ENCODE data around the gene EZH1. TPM values are rescaled to one million over a fixed set of nuclear protein-coding genes. Genes with fewer than 3 reads are reported as not detected.

The EZH1 gene
- total RNA-seq, 4 donors from 2014 or later: 13.4 to 49.2 (median 22.0) TPM

DNA sequence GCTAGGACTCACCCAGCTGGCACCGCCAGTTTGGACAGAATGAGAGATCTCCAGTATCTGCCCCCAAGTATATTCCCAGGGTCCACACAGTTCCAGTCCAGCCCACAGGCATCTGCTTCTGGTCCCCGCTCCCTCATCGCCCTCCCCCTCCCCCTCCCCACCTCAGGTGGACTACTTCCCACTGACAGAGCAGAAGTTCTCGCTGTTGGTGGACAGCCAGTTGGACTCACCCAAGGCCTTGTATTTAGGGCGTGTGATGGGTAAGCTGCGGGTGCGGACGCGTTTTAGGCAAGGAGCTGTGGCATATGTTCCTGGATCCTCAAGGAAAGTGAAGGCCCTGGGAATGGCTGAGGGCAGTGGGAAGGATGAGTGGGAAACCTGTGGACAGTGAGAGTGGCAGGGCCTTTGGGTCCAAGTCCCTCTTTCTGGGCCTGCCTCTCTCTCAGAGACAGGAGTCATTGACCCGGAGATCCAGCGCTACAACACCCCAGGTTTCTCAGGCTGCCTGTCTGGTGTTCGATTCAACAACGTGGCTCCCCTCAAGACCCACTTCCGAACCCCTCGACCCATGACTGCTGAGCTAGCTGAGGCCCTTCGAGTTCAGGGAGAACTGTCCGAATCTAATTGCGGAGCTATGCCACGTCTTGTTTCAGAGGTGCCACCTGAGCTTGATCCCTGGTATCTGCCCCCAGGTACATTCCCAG, 47.6 kb downstream of the EZH1 start:
- intact Hi-C loops (cut with DNase I): no loop called here
- Histone ChIP-seq H3K36me3 (peaks cover 7 to 90% (median 14%) of the 10 kb centered on the region in 3 donors), H3K27ac (no peak overlapping the region), H3K4me3 (no peak overlapping the region), H3K27me3 (no peaks in the 10 kb centered on the region), H3K9me3 (no peaks in the 10 kb centered on the region), H3K4me1 (peaks cover 0 to 12% (median 0%) of the 10 kb centered on the region in 3 donors)
- 87 to 88% methylated on average over 12 to 19 of the region's 19 CpGs for WGBS, 2 donors
- no peak for DNase-seq
- TF ChIP-seq POLR2A (IDR thresholded peaks at IDR 0.05) (no peak), CTCF (IDR thresholded peaks at IDR 0.05) (no peak)

DNA sequence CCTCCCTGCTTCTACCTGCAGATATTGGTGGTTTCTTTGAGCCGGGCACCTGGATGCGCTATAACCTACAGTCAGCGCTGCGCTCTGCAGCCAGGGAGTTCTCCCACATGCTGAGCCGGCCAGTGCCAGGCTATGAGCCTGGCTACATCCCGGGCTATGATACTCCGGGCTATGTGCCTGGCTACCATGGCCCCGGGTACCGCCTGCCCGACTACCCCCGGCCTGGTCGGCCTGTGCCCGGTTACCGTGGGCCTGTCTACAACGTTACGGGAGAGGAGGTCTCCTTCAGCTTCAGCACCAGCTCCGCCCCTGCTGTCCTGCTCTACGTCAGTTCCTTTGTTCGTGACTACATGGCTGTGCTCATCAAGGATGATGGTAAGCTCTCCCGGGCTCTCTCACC, 49.3 kb downstream of the EZH1 start:
- no peaks in the 10 kb centered on the region for H3K9me3 ChIP-seq
- intact Hi-C loops (cut with DNase I): no loop called here
- no peak overlapping the region for H3K4me3 ChIP-seq
- no peak for DNase-seq
- WGBS, 2 donors: 92 to 97% methylated on average over 6 to 10 of the region's 20 CpGs
- no peaks in the 10 kb centered on the region for H3K27me3 ChIP-seq
- peaks cover 0 to 12% (median 0%) of the 10 kb centered on the region in 3 donors for H3K4me1 ChIP-seq
- H3K27ac ChIP-seq: no peak overlapping the region
- TF ChIP-seq POLR2A (IDR thresholded peaks at IDR 0.05) (no peak), CTCF (IDR thresholded peaks at IDR 0.05) (no peak)
- H3K36me3 ChIP-seq: peaks cover 0 to 84% (median 0%) of the 10 kb centered on the region in 3 donors

DNA sequence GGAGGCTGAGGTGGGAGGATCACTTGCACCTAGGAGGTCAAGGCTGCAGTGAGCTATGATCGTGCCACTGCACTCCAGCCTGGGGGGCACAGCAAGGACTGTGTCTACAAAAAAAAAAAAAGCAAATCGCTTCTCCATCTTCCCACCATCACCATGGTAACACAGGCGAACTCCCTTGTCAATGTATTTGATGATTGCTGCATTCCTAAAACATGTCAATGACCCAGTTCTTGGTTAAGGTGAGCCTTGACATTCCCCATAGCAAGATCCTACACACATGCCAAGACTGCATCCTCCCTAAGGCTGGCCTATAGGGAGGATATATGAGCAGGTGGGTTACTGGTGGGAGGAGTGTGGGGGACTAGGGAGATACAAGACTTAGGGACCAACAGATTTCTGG, 50.3 kb downstream of the EZH1 start:
- 95 to 100% methylated on average over 2 to 3 of the region's 3 CpGs for WGBS, 2 donors
- no peak overlapping the region for H3K27ac ChIP-seq

DNA sequence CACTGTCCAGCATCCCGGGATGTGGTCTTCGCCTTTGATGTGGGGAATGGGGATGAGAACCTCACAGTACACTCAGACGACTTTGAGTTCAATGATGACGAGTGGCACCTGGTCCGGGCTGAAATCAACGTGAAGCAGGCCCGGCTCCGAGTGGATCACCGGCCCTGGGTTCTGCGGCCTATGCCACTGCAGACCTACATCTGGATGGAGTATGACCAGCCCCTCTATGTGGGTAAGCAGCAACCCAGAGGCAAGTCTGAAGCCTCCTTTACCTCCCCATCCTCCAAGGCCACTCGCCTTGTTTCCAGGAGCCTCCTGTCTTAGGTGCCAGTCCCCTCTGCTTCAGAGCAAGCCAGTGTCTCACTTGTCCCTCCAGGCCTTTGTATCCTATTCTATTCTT, 52.4 kb downstream of the EZH1 start:
- peaks cover 0 to 61% (median 0%) of the 10 kb centered on the region in 3 donors for H3K36me3 ChIP-seq

More for the DNA sequence above, 50.3 kb downstream of the EZH1 start:
- H3K4me3 ChIP-seq: no peak overlapping the region
- intact Hi-C loops (cut with DNase I): no loop called here
- H3K36me3 ChIP-seq: peaks cover 0 to 74% (median 0%) of the 10 kb centered on the region in 3 donors
- no peak for DNase-seq
- TF ChIP-seq POLR2A (IDR thresholded peaks at IDR 0.05) (no peak), CTCF (IDR thresholded peaks at IDR 0.05) (no peak)
- no peaks in the 10 kb centered on the region for H3K27me3 ChIP-seq
- H3K9me3 ChIP-seq: no peaks in the 10 kb centered on the region
- peaks cover 0 to 9% (median 0%) of the 10 kb centered on the region in 3 donors for H3K4me1 ChIP-seq

More for the DNA sequence above, 52.4 kb downstream of the EZH1 start:
- intact Hi-C loops (cut with DNase I): no loop called here
- Histone ChIP-seq H3K4me3 (no peak overlapping the region), H3K27me3 (no peaks in the 10 kb centered on the region), H3K27ac (no peak overlapping the region), H3K9me3 (no peaks in the 10 kb centered on the region), H3K4me1 (no peaks in the 10 kb centered on the region)
- no peak for DNase-seq
- WGBS, 2 donors: 72 to 85% methylated on average over 6 to 10 of the region's 11 CpGs
- TF ChIP-seq CTCF (IDR thresholded peaks at IDR 0.05) (no peak), POLR2A (IDR thresholded peaks at IDR 0.05) (no peak)
